Activated T-helper 9 cell treated with anti-CD3 and anti-CD28 coated beads, Interleukin-2, amount 50 U/mL, for 16 hours (primary cell): ENCODE data around the gene TOLLIP.
"Not testable (repeated sequence)": the region's sequence is repeated elsewhere in the genome, so short reads cannot be mapped to it uniquely, and the experiment has no call there.

Source experiments
- DNase-seq: peaks from one replicate; pipeline ENCODE4 v3.0.0-alpha.2; 2020; ENCODE audit warnings: low read depth

Gene TOLLIP

GRCh38 chr11:1263010-1263409, 46.4 kb downstream of the TOLLIP start:
- DNase-seq: no peak

- DNase-seq: peak; percentile 75
These were observed 47.0 kb downstream of the TOLLIP start for GRCh38 chr11:1262172-1263006.

GRCh38 chr11:1261241-1262071, 48.0 kb downstream of the TOLLIP start:
- DNase-seq: no peak

- DNase-seq: no peak
These were observed 48.8 kb downstream of the TOLLIP start for GRCh38 chr11:1260620-1261019.

- DNase-seq: peak; percentile 15
These were observed 49.4 kb downstream of the TOLLIP start for GRCh38 chr11:1260023-1260501.

- no peak for DNase-seq
These were observed 49.9 kb downstream of the TOLLIP start for GRCh38 chr11:1259561-1259960.

- no peak for DNase-seq
These were observed 50.4 kb downstream of the TOLLIP start for GRCh38 chr11:1259076-1259461.

- no peak for DNase-seq
These were observed 50.9 kb downstream of the TOLLIP start for GRCh38 chr11:1258401-1259075.

GRCh38 chr11:1257916-1258315, 51.5 kb downstream of the TOLLIP start:
- no peak for DNase-seq

GRCh38 chr11:1257366-1257765, 52.1 kb downstream of the TOLLIP start:
- no peak for DNase-seq

- no peak for DNase-seq
These were observed 53.0 kb downstream of the TOLLIP start for GRCh38 chr11:1256257-1257045.

- DNase-seq: no peak
These were observed 54.3 kb downstream of the TOLLIP start for GRCh38 chr11:1255151-1255550.

- no peak for DNase-seq
These were observed 54.7 kb downstream of the TOLLIP start for GRCh38 chr11:1254733-1255132.

GRCh38 chr11:1254086-1254648, 55.3 kb downstream of the TOLLIP start:
- no peak for DNase-seq

GRCh38 chr11:1253103-1253485, 56.3 kb downstream of the TOLLIP start:
- DNase-seq: no peak

- DNase-seq: no peak
These were observed 56.9 kb downstream of the TOLLIP start for GRCh38 chr11:1252371-1253102.

GRCh38 chr11:1251236-1251770, 58.1 kb downstream of the TOLLIP start:
- DNase-seq: no peak

- DNase-seq: not testable (repeated sequence)
These were observed 59.0 kb downstream of the TOLLIP start for GRCh38 chr11:1250411-1250810.

GRCh38 chr11:1248951-1249350, 60.5 kb downstream of the TOLLIP start:
- not testable (repeated sequence) for DNase-seq

- not testable (repeated sequence) for DNase-seq
These were observed 62.4 kb downstream of the TOLLIP start for GRCh38 chr11:1247026-1247425.
